ENCODE measurements around the gene BRCA2.

Gene BRCA2

GRCh38 chr13:32431361-32431760 is 116.1 kb downstream of the BRCA2 start:
- no peak for DNase-seq

- no peak for DNase-seq
Observed at GRCh38 chr13:32432856-32433255, 117.5 kb downstream of the BRCA2 start.

GRCh38 chr13:32438871-32439270 is 123.6 kb downstream of the BRCA2 start:
- no peak for DNase-seq

- no peak for DNase-seq
Observed at GRCh38 chr13:32443111-32443510, 127.8 kb downstream of the BRCA2 start.

- no peak for DNase-seq
Observed at GRCh38 chr13:32445461-32445860, 130.2 kb downstream of the BRCA2 start.

- no peak for DNase-seq
Observed at GRCh38 chr13:32446220-32446619, 130.9 kb downstream of the BRCA2 start.

- DNase-seq = no peak
Observed at GRCh38 chr13:32446773-32447465, 131.6 kb downstream of the BRCA2 start.

- no peak for DNase-seq
Observed at GRCh38 chr13:32447894-32448623, 132.8 kb downstream of the BRCA2 start.

- no peak for DNase-seq
Observed at GRCh38 chr13:32448972-32449371, 133.7 kb downstream of the BRCA2 start.

Data from fibroblast of skin of right quadriceps (primary cell).